A673 (cell line): ENCODE results near the gene TSPEAR. TPM values are rescaled to one million over a fixed set of nuclear protein-coding genes. Genes with fewer than 3 reads are reported as not detected.

Experiments used
- BruUV-seq: library from RNA; stranded (reverse); fragments of 400-500 nt; replicated peaks from 2 replicates; lab custom pipeline; 2021; lab: Mats Ljungman, UMichigan
- CTCF ChIA-PET: fragments of 300-600 bp; sonication (Branson Sonifier 250); formaldehyde crosslinking; loops from one replicate; lab custom pipeline; 2022; ENCODE audit warnings: antibody characterized with exemption; lab: Charles Lee
- POLR2A ChIA-PET: fragments of 300-600 bp; sonication (Branson Sonifier 250); formaldehyde crosslinking; loops from one replicate; lab custom pipeline; 2022; ENCODE audit warnings: antibody characterized with exemption; ENCODE audit not compliant: low non-redundant PET; lab: Charles Lee
- DNase-seq: peaks from one replicate; pipeline ENCODE4 v3.0.0-alpha.2; 2015; ENCODE audit warnings: low spot score
- H3K27ac ChIP-seq: fragments of 200-600 bp; sonication (generic); 2 replicates; pipeline ENCODE4 v1.5.1; 2016; ENCODE audit warnings: mixed run types, low read depth, mild to moderate bottlenecking, mixed read lengths, antibody characterized with exemption, low read length; ENCODE audit not compliant: poor library complexity, severe bottlenecking
- H3K27me3 ChIP-seq: fragments of 200-600 bp; sonication (generic); replicated peaks from 2 replicates; pipeline ENCODE4 v1.6.1; 2017; ENCODE audit warnings: mixed run types, low read depth, mild to moderate bottlenecking, mixed read lengths, antibody characterized with exemption, low read length; ENCODE audit not compliant: insufficient read depth, poor library complexity
- H3K36me3 ChIP-seq: fragments of 200-600 bp; sonication (generic); 2 replicates; pipeline ENCODE4 v1.6.1; 2016; ENCODE audit warnings: mixed run types, mild to moderate bottlenecking, mixed read lengths, antibody characterized with exemption, low read length; ENCODE audit not compliant: insufficient read depth, poor library complexity, severe bottlenecking
- H3K4me1 ChIP-seq: fragments of 200-600 bp; sonication (generic); 2 replicates; pipeline ENCODE4 v1.6.1; 2017; ENCODE audit warnings: mixed run types, mild to moderate bottlenecking, mixed read lengths, antibody characterized with exemption, low read length; ENCODE audit not compliant: insufficient read depth, poor library complexity, severe bottlenecking
- H3K4me3 ChIP-seq: fragments of 200-600 bp; sonication (generic); 2 replicates; pipeline ENCODE4 v1.5.1; 2016; ENCODE audit warnings: low read depth, mixed run types, mild to moderate bottlenecking, mixed read lengths, low read length; ENCODE audit not compliant: poor library complexity, severe bottlenecking
- H3K9me3 ChIP-seq: fragments of 200-600 bp; sonication (generic); 2 replicates; pipeline ENCODE4 v1.6.1; 2016; ENCODE audit warnings: mixed run types, low read depth, mild to moderate bottlenecking, mixed read lengths, antibody characterized with exemption, low read length; ENCODE audit not compliant: poor library complexity, severe bottlenecking
- EZH2 ChIP-seq: fragments of 200-600 bp; sonication (generic); IDR thresholded peaks from 2 replicates; pipeline ENCODE4 v1.6.1; 2017; ENCODE audit warnings: borderline replicate concordance, low read depth, mild to moderate bottlenecking, mixed read lengths, antibody characterized with exemption, low read length; ENCODE audit not compliant: poor library complexity, severe bottlenecking
- intact Hi-C: fragments of 100-400 bp; cut with micrococcal nuclease; formaldehyde crosslinking; loops from one replicate; pipeline ENCODE4 v1.10.0; 2022; ENCODE audit not compliant: unreplicated experiment
- total RNA-seq: library from RNA; stranded (reverse); gene quantifications from 2 replicates; pipeline ENCODE4 v1.2.3, GENCODE V29; 2021
- TF ChIP-seq, protein P1 (sequence below): fragments of 300-800, 200-600 bp; sonication (generic); conservative IDR thresholded peaks from 2 replicates; pipeline ENCODE4 v1.5.1; 2017; ENCODE audit warnings: low read depth, mild to moderate bottlenecking, antibody characterized with exemption, low read length, moderate library complexity, mixed read lengths

The TSPEAR gene
- total RNA-seq, 1 experiment from 2014 or later: 8.3 TPM

DNA sequence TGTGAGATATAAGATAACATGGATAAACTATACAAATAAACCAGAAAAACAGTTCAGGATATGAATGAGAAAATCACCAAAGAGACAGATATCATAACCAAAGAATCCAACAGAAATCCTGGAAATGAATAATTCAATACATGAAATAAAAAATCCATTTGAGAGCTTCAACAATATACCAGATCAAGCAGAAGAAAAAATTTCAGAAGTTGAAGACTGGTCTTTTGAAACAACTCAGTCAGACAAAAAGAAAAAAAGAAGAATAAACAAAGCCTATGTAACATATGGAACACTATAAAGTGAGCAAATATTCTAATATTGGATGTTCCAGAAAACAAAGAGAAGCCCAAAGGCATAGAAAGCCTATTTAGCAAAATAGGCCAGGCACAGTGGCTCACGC is 39.5 kb downstream of the TSPEAR start:
- intact Hi-C loops: no loop called here
- no TSS peak for BruUV-seq
- TF ChIP-seq, protein P1, sequence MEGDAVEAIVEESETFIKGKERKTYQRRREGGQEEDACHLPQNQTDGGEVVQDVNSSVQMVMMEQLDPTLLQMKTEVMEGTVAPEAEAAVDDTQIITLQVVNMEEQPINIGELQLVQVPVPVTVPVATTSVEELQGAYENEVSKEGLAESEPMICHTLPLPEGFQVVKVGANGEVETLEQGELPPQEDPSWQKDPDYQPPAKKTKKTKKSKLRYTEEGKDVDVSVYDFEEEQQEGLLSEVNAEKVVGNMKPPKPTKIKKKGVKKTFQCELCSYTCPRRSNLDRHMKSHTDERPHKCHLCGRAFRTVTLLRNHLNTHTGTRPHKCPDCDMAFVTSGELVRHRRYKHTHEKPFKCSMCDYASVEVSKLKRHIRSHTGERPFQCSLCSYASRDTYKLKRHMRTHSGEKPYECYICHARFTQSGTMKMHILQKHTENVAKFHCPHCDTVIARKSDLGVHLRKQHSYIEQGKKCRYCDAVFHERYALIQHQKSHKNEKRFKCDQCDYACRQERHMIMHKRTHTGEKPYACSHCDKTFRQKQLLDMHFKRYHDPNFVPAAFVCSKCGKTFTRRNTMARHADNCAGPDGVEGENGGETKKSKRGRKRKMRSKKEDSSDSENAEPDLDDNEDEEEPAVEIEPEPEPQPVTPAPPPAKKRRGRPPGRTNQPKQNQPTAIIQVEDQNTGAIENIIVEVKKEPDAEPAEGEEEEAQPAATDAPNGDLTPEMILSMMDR: no peak
- TF ChIP-seq EZH2: no peak
- Histone ChIP-seq H3K4me1 (no peaks in the 10 kb centered on the region), H3K4me3 (no peak overlapping the region), H3K36me3 (no peaks in the 10 kb centered on the region), H3K9me3 (peaks cover 28% of the 10 kb centered on the region), H3K27me3 (no peaks in the 10 kb centered on the region), H3K27ac (no peak overlapping the region)
- no peak for DNase-seq
- CTCF ChIA-PET: no interaction called here
- POLR2A ChIA-PET: no interaction called here

DNA sequence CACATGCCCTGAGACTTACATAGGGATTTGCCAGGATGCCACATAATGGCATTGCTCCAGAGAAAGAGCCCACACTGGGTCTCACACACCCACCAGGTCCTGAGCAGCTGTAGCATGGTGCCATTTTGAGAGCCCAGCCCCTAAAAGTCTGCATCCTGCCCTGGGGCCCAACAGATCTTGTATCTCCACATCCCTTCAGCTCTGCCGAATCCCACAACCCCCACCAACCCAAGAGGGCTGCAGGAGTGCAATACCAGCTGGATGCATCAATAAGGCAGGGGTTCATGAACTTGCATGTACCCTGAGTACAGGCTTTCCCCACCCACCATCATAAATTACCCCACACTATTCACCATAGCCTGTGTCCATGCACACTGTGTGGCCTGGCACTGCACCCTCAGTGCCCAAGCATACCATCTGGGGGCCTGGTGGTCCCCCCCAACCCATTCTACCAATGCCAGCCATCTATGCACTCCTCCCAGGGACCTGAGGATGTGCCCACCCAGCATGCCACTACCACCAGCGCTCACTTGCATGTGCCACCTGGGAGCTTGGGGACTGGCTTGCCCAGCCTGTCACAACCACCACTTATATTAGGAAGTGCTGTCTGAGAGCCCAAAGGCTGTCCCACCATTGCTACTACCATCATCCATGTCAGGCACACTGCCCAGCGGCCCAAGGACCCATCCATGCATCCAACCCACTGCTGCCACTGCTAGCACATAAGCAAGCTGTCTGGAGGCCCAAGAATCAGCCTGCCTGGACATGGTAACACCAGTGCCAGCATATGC is 40.5 kb downstream of the TSPEAR start:
- Histone ChIP-seq H3K27me3 (no peaks in the 10 kb centered on the region), H3K4me3 (no peak overlapping the region), H3K27ac (no peak overlapping the region), H3K9me3 (peaks cover 28% of the 10 kb centered on the region), H3K36me3 (no peaks in the 10 kb centered on the region), H3K4me1 (no peaks in the 10 kb centered on the region)
- BruUV-seq: no TSS peak
- POLR2A ChIA-PET: no interaction called here
- CTCF ChIA-PET: no interaction called here
- intact Hi-C loops: no loop called here
- no peak for TF ChIP-seq EZH2
- TF ChIP-seq, protein P1: no peak
- DNase-seq: no peak

DNA sequence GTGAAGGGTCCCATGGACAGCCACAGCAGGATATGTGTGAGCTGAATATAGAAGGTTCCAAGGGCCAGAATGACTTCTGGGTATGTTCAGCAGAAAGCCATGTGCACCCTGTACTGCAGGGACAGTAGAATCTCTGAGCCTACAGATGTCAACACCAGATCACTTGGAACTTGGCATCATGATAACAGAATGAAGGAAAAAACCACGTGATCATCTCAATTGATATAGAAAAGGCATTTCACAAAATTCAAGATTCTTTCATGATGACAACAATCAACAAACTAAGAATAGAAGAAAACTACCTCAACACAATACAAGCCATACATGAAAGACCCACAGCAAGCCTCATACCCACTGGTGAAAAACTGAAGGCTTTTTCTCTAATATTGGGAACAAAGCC is 43.8 kb downstream of the TSPEAR start:
- no peak for DNase-seq
- Histone ChIP-seq H3K27ac (no peak overlapping the region), H3K9me3 (peaks cover 18% of the 10 kb centered on the region), H3K4me3 (no peak overlapping the region), H3K4me1 (no peaks in the 10 kb centered on the region), H3K36me3 (no peaks in the 10 kb centered on the region), H3K27me3 (no peaks in the 10 kb centered on the region)
- intact Hi-C loops: no loop called here
- POLR2A ChIA-PET: no interaction called here
- CTCF ChIA-PET: no interaction called here
- no peak for TF ChIP-seq EZH2
- TF ChIP-seq, protein P1: no peak
- BruUV-seq: no TSS peak
